KOPT-K1 (cell line): Measurements from ENCODE around the gene DAGLA.

ENCODE experiments used
- H3K27ac ChIP-seq: fragments of 200-600 bp; sonication (generic); 2 replicates; pipeline ENCODE4 v1.5.1; 2016; ENCODE audit warnings: antibody characterized with exemption, mild to moderate bottlenecking, low read depth, low read length; ENCODE audit not compliant: poor library complexity, severe bottlenecking
- H3K36me3 ChIP-seq: fragments of 200-600 bp; sonication (generic); 2 replicates; pipeline ENCODE4 v1.5.1; 2017; ENCODE audit warnings: antibody characterized with exemption, mild to moderate bottlenecking, low read length, moderate library complexity; ENCODE audit not compliant: insufficient read depth
- H3K9me3 ChIP-seq: fragments of 200-600 bp; sonication (generic); 2 replicates; pipeline ENCODE4 v1.5.1; 2017; ENCODE audit warnings: antibody characterized with exemption, low read length, mild to moderate bottlenecking; ENCODE audit not compliant: insufficient read depth, poor library complexity, severe bottlenecking

Gene DAGLA

DNA sequence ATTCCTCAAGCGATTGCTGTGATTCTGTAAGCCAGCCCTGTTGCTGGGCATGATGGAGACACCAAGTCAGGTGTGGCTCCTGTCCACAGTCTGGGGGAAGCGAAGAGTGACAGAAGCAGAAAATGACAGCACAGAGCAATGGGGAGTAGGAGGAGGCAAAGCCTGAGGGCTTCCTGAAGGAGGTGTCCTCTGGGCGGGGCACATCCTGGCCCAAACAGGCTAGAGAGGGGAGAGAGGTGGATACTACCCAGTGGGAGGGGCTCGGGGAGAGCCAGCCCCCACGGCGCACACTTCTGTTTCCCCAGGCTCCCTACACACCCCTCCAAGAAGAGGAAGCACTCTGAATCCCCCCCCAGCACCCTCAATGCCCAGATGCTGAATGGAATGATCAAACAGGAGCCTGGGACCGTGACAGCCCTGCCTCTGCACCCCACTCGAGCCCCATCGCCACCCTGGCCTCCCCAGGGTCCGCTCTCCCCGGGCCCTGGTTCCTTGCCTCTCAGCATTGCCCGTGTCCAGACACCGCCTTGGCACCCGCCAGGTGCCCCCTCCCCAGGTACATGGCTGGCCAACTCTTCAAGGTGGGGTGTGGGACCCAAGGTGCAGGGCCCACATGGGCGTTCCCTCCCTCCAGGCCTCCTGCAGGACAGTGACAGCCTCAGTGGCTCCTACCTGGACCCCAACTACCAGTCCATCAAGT, 91.2 kb downstream of the DAGLA start:
- Histone ChIP-seq H3K9me3 (no peaks in the 10 kb centered on the region), H3K27ac (no peak overlapping the region), H3K36me3 (no peaks in the 10 kb centered on the region)

DNA sequence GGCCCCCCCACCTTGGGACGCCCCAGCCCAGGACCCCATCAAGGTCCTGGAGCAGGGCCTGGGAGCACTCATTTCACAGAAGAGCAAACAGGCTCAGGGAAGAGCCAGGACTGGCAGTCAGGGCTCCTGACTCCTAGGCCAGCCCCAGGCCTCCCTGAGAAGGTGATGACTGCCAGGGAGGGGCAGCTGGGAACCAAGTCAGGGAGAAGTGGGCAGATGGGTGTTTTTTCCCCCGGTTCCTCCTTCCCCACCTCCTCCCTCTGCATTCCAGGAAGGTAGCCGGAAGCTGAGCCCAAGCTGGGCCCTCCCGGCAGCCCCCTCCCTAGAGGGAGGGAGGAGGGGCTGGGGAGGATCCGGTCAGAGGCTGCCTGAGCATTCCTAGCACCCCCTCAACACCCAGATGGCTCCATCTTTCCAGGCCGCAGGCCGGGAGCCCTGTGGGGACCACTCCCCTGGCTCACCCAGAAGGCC, 91.8 kb downstream of the DAGLA start:
- Histone ChIP-seq H3K36me3 (no peaks in the 10 kb centered on the region), H3K27ac (peak overlapping the region; percentile 39), H3K9me3 (no peaks in the 10 kb centered on the region)

DNA sequence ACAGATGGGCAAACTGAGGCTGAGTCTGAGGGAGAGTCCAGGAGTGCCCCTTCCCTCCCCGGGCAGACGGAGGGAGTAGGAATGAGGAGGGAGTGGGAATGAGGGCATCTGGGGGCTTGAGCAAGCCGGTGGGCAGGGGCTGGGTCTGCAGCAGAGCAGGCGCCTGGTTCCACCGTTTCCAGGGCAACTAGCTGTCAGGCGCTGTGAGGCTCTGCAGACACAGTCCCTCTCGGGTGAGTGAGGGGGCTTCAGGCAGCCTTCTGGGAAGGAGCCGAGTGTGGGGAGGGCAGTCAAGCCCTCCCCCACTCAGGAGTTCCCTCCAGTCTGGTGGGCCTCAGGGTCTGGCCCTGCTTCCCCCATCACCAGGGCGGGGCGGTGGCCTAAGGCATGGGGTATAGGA, 93.2 kb downstream of the DAGLA start:
- Histone ChIP-seq H3K36me3 (no peaks in the 10 kb centered on the region), H3K9me3 (no peaks in the 10 kb centered on the region), H3K27ac (no peak overlapping the region)

DNA sequence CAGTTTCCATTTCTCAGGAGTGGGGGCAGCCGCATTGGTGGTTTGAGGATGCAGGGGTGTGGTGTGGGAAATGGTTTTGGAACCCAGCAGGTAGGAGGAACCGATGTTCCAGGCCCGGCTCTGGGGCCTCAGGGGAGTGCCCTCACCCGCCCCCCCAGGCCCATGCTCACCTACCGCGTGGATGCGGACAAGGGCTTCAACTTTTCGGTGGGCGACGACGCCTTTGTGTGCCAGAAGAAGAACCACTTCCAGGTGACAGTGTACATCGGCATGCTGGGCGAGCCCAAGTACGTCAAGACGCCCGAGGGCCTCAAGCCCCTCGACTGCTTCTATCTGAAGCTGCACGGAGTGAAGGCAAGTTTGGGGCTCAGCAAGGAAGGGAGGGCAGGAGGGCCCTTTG, 93.6 kb downstream of the DAGLA start:
- no peaks in the 10 kb centered on the region for H3K9me3 ChIP-seq
- no peaks in the 10 kb centered on the region for H3K36me3 ChIP-seq
- no peak overlapping the region for H3K27ac ChIP-seq

DNA sequence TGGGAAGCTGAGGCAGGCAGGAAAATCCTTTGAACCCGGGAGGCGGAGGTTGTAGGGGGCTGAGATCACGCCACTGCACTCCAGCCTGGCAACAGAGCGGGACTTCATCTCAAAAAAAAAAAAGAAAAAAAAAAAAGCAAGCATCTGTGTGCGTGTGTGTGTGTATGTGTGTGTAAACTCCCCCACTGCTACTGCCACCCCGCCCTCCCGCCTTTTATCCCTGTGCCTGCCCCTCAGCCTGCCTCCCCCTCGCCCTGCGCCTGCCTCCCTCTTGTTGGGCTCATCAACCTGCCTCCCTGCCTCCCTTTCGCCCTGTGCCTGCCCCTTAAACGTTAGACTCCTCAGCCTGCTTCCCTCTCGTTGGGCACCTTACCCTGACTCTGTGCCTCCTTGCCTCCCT, 94.2 kb downstream of the DAGLA start:
- no peaks in the 10 kb centered on the region for H3K36me3 ChIP-seq
- H3K9me3 ChIP-seq: no peaks in the 10 kb centered on the region
- no peak overlapping the region for H3K27ac ChIP-seq

DNA sequence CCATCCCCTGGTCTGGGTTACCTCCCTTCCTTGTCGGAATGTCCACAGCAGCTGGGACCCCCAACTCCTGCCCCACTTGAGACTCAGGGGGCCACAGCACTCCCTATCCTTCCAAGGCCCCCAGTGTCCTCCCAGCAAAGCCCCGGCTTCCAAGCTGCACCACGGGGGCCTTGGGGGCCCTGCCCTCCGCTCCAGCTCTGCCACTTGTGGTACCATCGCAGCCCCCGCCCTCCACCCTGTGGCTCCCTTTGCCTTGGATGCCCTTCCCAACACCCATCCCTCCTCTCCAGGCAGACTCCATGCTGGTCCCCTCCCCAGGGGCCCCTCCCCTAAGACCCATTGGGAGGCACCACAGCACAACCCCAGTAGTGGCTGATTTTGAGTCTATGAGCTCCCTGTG, 94.9 kb downstream of the DAGLA start:
- Histone ChIP-seq H3K27ac (no peak overlapping the region), H3K9me3 (no peaks in the 10 kb centered on the region), H3K36me3 (no peaks in the 10 kb centered on the region)

DNA sequence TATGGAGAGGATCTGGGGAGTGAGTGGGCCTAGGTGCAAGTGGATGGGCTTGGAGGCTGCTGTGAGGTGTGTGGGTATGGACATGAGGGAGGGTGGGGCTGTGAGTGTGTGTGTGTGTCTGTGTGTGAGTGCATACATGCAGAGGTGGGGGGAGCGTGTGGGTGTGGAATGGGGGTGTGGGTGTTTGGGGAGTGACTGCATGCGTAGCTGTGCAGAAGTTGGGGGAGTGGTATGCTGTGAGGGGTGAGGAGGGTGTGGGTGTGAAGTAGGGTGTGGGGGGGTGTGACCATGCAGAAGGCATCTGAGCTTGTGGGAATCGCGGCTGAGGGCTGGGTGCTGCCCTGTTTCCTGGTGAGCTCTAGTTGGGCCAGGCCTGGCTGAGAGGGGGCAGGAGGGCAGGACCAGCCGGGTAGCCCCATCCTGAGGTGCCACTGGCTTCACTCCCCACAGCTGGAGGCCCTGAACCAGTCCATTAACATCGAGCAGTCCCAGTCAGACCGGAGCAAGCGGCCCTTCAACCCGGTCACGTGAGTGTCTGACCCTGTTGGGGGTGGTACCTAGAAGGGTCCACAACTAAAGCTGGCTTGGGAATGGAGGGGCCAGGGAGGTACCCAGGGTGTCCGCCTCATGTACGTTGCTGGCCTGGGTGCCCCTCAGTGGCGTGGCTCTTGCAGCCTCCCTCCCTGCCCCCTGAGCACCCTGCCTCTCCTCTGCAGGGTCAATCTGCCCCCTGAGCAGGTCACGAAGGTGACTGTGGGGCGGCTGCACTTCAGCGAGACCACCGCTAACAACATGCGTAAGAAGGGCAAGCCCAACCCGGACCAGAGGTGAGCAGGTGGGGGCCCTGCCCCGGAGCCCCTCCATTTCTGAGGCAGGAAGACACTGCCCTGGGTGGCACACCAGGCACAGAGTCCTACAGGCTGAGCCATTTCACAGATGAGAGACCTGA, 95.7 kb downstream of the DAGLA start:
- Histone ChIP-seq H3K36me3 (no peaks in the 10 kb centered on the region), H3K27ac (no peak overlapping the region), H3K9me3 (no peaks in the 10 kb centered on the region)

DNA sequence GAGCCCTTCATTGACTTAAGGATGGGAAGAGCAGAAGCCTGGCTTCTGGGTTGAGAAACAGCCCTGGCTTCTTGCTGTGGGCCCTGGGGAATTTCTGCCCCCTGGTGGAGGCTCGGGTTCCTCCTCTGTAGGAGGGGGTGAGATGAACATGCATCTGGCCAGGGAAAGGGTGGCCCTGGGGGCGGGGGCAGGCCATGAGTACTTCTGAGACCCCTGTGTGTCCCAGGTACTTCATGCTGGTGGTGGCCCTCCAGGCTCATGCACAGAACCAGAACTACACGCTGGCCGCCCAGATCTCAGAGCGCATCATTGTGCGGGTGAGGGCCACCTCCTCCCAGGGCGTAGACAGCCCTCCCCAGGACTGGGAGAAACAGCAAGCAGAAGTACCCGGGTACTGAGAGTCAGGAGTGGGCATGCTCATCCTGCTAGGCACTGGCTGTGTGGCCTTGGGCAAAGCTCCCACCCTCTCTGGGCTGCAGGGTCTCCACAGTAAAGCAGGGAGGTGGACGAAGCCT, 96.4 kb downstream of the DAGLA start:
- Histone ChIP-seq H3K36me3 (no peaks in the 10 kb centered on the region), H3K27ac (no peak overlapping the region), H3K9me3 (no peaks in the 10 kb centered on the region)

DNA sequence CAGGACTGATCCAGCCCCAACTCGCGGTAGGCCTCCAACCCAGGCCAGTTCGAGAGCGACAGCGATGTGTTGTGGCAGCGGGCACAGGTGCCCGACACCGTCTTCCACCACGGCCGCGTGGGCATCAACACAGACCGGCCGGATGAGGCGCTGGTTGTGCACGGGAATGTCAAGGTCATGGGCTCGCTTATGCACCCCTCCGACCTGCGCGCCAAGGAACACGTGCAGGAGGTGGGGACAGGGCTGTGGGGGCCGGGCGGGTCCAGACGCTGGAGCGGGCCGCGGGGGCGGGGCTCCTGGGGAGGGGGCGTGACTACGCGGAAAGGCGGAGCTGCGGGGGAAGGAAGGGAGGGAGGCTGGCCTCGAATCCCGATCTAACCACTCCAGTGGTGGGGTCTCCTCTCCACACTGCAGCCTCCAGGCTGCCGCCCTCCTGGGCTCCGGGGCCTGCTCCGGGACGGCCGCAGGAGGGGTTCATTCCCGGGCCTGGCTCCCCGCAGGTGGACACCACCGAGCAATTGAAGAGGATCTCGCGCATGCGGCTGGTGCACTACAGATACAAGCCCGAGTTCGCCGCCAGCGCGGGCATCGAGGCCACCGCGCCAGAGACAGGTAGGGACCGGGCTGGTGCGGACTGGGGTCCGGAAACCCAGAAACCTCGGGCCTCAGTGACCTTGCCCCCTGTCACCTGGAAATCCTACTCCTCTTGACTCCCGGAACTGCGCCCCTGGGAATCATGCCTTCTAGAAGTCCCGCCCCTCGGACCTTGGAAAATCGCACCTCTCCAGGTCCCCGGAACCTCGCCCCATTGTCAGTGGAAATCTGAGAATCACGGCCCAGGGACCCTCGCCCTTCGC, 97.3 kb downstream of the DAGLA start:
- no peaks in the 10 kb centered on the region for H3K9me3 ChIP-seq
- H3K36me3 ChIP-seq: no peaks in the 10 kb centered on the region
- no peak overlapping the region for H3K27ac ChIP-seq

DNA sequence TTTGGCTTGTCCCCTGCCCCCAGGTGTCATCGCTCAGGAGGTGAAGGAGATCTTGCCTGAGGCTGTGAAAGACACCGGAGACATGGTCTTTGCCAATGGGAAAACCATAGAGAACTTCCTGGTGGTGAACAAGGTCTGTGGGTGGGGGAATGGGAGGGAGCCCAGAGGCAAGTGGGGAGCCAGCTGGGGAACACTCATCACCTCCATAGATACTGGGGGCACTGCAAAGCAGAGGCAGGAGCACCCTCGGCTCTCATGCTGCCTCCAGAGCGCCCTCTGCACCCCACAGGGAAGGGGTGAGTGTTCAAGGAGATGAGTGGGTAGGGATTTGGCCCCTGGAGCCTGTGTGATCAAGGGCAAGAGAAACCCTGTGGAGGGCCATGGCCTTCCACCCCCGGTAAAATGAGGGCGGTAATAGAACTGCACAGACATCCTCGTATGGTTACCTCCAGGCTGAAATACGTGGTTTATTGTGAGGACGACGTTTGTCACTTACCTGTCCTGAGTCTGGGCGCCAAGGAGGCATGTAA, 98.2 kb downstream of the DAGLA start:
- H3K36me3 ChIP-seq: no peaks in the 10 kb centered on the region
- no peak overlapping the region for H3K27ac ChIP-seq

DNA sequence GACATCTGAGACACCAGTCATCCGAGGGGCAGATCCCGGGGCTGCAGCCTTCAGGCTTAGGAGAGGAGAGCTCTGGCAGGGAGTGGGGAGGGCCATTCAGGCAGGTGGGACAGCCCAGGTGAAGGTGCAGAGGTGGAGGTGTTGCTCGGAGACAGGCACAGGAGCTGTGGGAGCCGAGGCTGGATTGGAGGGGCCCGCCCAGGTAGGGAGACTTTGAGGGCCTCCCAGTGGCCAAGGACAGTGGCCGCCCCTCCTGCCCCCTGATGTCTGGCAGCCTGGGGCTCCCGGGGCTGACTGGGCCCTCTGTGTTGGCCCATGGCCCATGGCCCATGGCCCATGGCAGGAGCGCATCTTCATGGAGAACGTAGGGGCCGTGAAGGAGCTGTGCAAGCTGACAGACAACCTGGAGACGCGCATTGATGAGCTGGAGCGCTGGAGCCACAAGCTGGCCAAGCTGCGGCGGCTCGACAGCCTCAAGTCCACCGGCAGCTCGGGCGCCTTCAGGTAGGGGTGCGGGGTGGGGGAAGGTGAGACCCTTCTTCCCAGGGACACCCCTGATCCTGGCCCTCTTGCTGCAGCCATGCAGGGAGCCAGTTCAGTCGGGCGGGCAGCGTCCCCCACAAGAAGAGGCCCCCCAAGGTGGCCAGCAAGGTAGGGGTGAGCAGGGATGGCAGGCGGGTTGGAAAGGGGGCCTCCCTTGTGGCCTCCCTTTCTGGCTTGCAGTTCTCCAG, 98.9 kb downstream of the DAGLA start:
- Histone ChIP-seq H3K9me3 (no peaks in the 10 kb centered on the region), H3K27ac (no peak overlapping the region), H3K36me3 (no peaks in the 10 kb centered on the region)

More for the DNA sequence above, 98.2 kb downstream of the DAGLA start:
- no peaks in the 10 kb centered on the region for H3K9me3 ChIP-seq

DNA sequence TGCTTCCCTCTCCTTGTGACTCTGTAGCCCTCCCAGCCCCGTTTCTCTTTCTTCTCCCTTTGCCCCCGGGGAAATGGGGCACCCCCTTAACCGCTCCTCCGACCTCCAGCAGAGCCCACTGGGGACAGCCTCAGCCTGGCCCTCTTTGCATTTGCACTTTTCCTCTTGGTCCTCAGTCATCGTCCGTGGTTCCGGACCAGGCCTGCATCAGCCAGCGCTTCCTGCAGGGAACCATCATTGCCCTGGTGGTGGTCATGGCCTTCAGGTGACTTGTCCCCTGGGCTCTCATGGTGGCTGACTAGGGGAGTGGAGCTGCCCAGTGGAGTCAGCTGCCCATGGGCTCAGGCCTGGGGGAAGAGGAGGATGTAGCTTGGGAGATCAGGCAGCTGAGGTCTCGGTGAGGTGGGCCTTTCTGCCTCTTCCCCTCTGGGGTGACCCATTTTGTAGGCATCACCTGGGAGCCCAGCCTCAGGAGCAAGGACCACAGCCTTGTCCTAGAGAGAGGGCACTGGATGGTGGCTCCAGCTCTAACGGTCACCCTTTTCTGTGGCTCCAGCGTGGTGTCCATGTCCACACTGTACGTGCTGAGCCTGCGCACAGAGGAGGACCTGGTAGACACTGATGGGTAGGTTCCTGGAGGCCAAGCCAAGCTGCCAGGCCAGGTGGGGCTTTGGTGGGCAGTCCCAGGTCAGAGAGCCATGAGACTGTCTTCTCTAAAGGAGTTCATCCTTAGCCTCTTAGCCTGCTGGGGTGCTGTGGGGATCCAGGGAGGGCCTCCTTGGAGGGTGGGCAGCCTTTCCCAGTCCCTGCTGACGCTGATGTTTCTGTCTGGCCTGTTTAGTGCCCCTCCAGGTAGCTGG, 99.7 kb downstream of the DAGLA start:
- no peaks in the 10 kb centered on the region for H3K9me3 ChIP-seq
- no peak overlapping the region for H3K27ac ChIP-seq
- H3K36me3 ChIP-seq: no peaks in the 10 kb centered on the region; the same call in 1 of the 2 replicates

DNA sequence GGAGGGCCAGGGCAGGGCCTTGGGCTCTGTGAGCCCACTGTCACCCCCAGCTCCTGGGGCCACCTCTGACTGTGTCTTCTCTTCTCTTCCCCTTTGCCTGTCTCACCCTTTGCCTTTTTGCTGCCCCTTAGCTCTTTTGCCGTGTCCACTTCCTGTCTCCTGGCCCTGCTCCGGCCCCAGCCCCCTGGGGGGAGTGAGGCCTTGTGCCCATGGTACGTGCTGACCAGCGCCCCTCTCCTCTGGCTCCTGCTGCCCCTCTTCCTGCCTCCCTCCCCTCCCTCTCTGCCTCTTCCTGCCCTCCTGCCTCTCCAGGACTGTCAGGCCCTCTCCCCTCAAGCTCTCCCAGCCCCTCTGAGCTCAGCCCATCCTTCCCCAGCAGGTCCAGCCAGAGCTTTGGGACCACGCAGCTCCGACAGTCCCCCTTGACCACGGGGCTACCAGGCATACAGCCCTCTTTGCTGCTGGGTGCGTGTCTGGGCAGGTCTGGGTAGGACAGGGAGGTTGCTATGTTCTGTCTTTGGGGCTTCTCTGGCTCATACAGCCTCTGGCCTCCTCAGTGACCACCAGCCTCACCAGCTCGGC, 100.5 kb downstream of the DAGLA start:
- Histone ChIP-seq H3K9me3 (no peaks in the 10 kb centered on the region), H3K36me3 (peaks cover 6% of the 10 kb centered on the region; the same call in 1 of the 2 replicates), H3K27ac (no peak overlapping the region)
